Memory B cell (primary cell): ENCODE results near the gene TMEM141.
"Not testable (repeated sequence)": the region's sequence is repeated elsewhere in the genome, so short reads cannot be mapped to it uniquely, and the experiment has no call there.

Experiments used
- ATAC-seq: fragments of 150-1000 bp; cut with Tn5 transposase; 2 replicates; pipeline ENCODE4 v1.10.0; 2021; ENCODE audit warnings: low read depth, mild to moderate bottlenecking, moderate library complexity
- DNase-seq, 2 donors: peaks; one replicate each; pipeline ENCODE4 v3.0.0; 2022; ENCODE audit warnings: low spot score in 2 of 2
- H3K27ac Mint-ChIP-seq: one replicate; pipeline ENCODE4 v1.8.0; 2022; ENCODE audit warnings: mild to moderate bottlenecking, moderate library complexity, mixed read lengths
- H3K27me3 Mint-ChIP-seq: one replicate; pipeline ENCODE4 v1.8.0; 2022; ENCODE audit warnings: mixed read lengths
- H3K36me3 Mint-ChIP-seq: one replicate; pipeline ENCODE4 v1.8.0; 2022; ENCODE audit warnings: mild to moderate bottlenecking, mixed read lengths
- H3K4me1 Mint-ChIP-seq: one replicate; pipeline ENCODE4 v1.8.0; 2022; ENCODE audit warnings: mixed read lengths
- H3K4me3 Mint-ChIP-seq: one replicate; pipeline ENCODE4 v1.8.0; 2022; ENCODE audit warnings: mild to moderate bottlenecking, moderate library complexity, mixed read lengths
- H3K9me3 Mint-ChIP-seq: one replicate; pipeline ENCODE4 v1.8.0; 2022; ENCODE audit warnings: mixed read lengths

The TMEM141 gene

DNA sequence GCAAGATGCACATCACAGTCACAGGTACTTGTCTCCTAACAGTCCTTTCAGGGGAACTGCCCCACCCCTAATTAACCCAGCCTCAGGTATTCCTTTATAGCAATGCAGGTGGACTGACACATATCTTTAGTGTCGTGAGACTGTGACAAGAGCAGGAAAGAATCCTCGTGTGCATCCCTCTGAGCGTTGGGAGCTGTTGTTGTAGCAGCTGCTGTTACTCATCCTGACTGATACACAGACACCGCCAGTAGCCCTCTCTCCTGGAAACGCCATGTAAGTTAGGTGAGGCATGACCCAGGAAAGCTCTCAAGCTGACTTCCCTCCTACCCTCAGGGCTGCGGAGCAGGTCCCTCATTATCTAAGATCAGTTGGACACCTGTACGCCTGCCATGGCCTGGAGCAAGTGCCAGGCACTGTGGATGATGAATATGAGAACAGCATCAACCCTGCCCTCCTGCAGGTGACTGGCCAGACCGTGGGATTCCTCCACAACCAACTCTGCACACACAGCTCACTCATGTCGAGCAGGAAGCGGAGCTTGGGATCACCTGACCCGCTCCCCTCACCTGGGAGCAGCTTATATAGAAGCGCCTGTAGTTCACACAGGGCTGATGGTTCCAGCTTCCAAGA lies 16.6 kb upstream of the TMEM141 start:
- H3K36me3 Mint-ChIP-seq: no peaks in the 10 kb centered on the region
- H3K4me1 Mint-ChIP-seq: peaks cover 13% of the 10 kb centered on the region
- ATAC-seq: no peak
- no peak overlapping the region for H3K27ac Mint-ChIP-seq
- DNase-seq: no peak
- no peak overlapping the region for H3K4me3 Mint-ChIP-seq
- peaks cover 26% of the 10 kb centered on the region for H3K27me3 Mint-ChIP-seq
- no peaks in the 10 kb centered on the region for H3K9me3 Mint-ChIP-seq

DNA sequence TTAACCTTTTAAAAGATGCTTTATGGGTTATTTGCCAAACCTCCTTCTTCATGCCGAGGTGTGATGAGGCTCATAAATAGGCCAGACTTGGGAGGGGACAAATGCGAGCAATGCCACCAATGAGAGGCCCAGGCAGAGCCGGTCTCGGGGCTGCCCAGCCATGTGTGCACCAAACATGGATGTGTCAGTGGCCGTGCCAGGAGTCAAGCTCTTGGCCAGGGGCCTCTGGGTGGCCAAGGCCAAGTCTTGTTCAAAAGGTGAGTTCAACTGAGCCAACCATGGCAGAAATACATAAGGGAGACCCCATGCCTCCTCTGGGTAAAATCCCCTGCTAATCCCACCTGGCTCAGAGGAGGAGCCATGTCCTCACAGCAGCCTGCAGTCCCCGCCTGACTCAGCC lies 16.0 kb upstream of the TMEM141 start:
- H3K4me1 Mint-ChIP-seq: peaks cover 8% of the 10 kb centered on the region
- H3K4me3 Mint-ChIP-seq: no peak overlapping the region
- H3K27me3 Mint-ChIP-seq: peaks cover 22% of the 10 kb centered on the region
- ATAC-seq (no peak), DNase-seq (no peak)
- H3K27ac Mint-ChIP-seq: no peak overlapping the region
- H3K9me3 Mint-ChIP-seq: no peaks in the 10 kb centered on the region
- H3K36me3 Mint-ChIP-seq: no peaks in the 10 kb centered on the region

DNA sequence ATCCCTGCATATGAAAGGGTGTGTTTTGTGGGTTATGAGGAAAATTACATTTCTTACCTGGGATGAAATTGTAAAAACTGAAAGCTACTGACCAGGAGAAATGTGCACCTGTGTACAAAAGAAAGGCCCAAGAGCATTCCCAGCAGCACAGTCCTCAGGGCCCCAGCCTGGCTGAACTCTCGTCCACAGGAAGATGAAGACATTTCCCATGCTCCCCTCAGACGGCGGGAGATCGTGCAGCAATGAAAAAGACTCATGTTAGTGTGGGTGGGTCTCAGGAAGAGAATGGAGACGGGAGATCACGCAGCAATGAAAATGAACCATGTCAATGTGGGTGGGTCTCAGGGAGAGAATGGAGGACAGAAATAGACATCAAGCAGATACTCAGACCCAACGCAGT lies 14.2 kb upstream of the TMEM141 start:
- Mint-ChIP-seq H3K27ac (no peak overlapping the region), H3K27me3 (peaks cover 20% of the 10 kb centered on the region), H3K4me1 (peaks cover 8% of the 10 kb centered on the region), H3K9me3 (no peaks in the 10 kb centered on the region), H3K4me3 (no peak overlapping the region), H3K36me3 (no peaks in the 10 kb centered on the region)
- no peak for ATAC-seq
- no peak for DNase-seq

DNA sequence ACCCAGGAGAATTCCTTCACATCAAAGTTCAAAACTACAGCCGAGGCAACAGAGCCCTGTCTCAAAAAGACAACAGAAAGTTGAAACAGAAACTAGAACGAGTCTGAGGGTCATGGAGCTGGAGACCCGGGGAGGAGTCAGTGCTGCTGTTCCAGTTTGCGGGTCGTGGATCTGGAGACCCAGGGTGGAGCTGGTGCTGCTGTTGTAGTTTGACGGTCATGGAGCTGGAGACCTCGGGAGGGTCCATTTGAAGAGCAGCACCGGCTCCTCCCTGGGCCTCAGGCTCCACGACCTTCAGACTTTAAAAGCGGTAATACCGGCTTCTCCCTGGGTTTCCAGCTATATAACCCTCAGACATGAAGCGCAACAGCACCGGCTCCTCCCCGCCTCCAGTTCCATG lies 13.8 kb upstream of the TMEM141 start:
- H3K4me3 Mint-ChIP-seq: no peak overlapping the region
- H3K4me1 Mint-ChIP-seq: peaks cover 8% of the 10 kb centered on the region
- no peaks in the 10 kb centered on the region for H3K36me3 Mint-ChIP-seq
- H3K27ac Mint-ChIP-seq: no peak overlapping the region
- no peak for ATAC-seq
- DNase-seq: no peak
- no peaks in the 10 kb centered on the region for H3K9me3 Mint-ChIP-seq
- H3K27me3 Mint-ChIP-seq: peaks cover 20% of the 10 kb centered on the region

DNA sequence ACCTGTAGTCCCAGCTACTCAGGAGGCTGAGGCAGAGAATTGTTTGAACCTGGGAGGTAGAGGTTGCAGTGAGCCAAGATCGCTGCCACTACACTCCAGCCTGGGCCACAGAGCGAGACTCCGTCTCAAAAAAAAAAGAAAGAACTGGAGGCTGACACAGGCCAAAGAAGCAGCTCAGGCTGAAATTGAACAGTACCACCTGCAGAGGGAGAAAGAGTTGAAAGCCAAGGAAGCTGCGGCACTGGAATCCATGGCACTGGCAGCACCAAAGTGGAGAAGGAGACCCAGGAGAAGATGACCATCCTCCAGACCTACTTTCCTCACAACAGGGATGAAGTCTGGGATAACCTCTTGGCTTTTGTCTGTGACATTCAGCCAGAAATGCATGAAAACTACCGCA lies 11.3 kb upstream of the TMEM141 start:
- DNase-seq (no peak), ATAC-seq (no peak)
- Mint-ChIP-seq H3K27me3 (peaks cover 16% of the 10 kb centered on the region), H3K36me3 (no peaks in the 10 kb centered on the region), H3K27ac (no peak overlapping the region), H3K4me1 (peaks cover 5% of the 10 kb centered on the region), H3K4me3 (no peak overlapping the region), H3K9me3 (no peaks in the 10 kb centered on the region)

DNA sequence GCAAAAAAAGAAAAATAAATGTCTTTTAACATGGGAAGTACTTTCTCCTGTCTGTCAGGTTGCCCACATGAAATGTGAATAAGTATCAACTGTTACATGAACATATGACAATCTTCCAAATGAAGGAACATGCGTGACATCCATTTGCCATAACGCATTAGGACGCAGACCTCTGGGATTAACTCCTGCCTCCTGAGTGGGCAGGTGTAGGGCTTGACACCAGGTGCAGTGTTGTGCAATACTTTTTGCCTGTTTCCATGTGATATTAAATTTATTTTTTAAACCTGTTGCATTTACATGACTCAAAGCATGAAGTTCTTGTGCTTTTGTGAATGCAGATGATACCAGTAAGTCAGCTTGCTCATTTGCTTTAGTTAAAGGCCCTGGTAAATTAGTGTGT lies 8.7 kb upstream of the TMEM141 start:
- DNase-seq (no peak), ATAC-seq (no peak)
- H3K27me3 Mint-ChIP-seq: peaks cover 13% of the 10 kb centered on the region
- no peaks in the 10 kb centered on the region for H3K36me3 Mint-ChIP-seq
- H3K4me3 Mint-ChIP-seq: no peak overlapping the region
- H3K4me1 Mint-ChIP-seq: peaks cover 8% of the 10 kb centered on the region
- no peaks in the 10 kb centered on the region for H3K9me3 Mint-ChIP-seq
- no peak overlapping the region for H3K27ac Mint-ChIP-seq

DNA sequence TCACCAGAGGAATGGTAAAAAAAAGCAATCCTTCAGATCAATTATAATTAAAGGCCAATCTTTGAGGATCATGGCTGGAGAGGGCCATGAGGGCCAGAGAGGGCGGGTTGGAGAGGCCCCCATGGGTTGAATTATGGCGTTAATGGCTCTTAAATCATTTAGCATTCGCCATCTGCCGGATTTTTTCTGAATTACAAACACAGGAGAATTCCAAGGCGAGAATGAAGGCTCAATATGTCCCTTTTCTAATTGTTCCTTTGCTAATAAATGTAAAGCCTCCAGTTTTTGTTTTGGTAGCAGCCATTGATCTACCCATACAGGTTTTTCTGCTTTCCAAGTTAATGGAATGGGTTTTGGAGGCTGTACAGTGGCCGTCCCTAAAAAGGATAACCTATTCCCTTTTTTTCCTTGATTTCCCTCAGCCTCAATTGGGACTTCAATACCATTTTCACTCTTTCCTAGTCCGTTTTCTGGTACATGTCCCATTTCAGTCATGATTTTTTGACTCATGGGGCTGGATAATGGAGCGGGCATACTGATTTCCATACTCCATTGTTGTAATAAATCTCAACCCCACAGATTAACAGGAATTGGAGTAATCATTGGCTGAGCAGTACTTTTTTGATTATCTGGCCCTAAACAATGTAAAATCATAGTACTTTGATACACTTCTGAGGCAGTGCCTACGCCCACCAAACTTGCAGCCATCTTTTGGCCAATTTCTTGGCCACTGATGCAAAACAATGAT lies 6.7 kb upstream of the TMEM141 start:
- Mint-ChIP-seq H3K27me3 (no peaks in the 10 kb centered on the region), H3K36me3 (no peaks in the 10 kb centered on the region), H3K9me3 (no peaks in the 10 kb centered on the region), H3K4me1 (peaks cover 13% of the 10 kb centered on the region), H3K4me3 (no peak overlapping the region), H3K27ac (no peak overlapping the region)
- peak; percentile 51 for ATAC-seq
- no peak for DNase-seq

DNA sequence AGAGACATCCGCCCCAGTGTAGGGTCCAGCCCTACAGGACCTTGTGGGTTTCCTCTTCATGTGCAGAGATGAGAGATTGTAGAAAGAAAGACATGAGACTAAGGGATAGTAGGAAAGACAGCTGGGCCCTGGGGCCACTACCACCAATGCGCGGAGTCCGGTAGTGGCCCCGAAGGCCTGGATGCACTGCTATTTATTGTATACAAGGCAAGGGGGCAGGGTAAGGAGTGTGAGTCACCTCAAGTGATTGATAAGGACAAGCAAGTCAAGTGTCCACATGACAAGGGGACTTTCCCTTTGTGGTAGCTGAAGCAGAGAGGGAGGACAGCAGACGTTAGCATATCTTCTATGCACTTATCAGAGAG lies 6.2 kb upstream of the TMEM141 start:
- no peaks in the 10 kb centered on the region for H3K27me3 Mint-ChIP-seq
- peaks cover 13% of the 10 kb centered on the region for H3K4me1 Mint-ChIP-seq
- H3K36me3 Mint-ChIP-seq: no peaks in the 10 kb centered on the region
- DNase-seq (no peak), ATAC-seq (peak; percentile 55)
- H3K4me3 Mint-ChIP-seq: no peak overlapping the region
- no peak overlapping the region for H3K27ac Mint-ChIP-seq
- no peaks in the 10 kb centered on the region for H3K9me3 Mint-ChIP-seq

DNA sequence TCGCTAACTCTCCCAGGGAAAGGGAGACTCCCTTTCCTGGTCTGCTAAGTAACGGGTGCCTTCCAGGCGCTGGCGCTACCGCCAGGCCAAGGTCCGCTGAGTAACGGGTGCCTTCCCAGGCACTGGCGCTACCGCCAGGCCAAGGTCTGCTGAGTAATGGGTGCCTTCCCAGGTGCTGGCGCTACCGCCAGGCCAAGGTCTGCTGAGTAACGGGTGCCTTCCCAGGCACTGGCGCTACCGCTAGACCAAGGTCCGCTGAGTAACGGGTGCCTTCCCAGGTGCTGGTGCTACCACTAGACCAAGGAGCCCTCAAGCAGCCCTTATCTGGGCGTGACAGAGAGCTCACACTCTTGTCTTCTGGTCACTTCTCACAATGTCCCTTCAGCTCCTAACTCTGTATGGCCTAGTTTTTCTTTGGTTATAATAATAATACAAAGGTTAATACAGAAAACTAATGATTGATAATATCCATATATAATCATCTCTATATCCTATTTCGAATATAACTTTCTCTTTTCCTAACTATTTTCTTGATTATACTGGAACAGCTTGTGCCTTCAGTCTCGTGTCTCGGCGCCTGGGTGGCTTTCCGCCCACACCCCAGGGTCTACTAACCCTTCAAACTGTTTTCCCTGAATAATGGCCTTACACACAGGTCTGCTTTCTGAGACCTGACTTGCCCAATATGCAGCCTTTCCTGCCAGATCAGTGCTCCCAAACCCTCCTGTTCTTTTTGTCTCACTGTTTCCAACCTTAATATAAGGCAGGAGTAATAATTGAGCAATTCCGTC lies 5.4 kb upstream of the TMEM141 start:
- not testable (repeated sequence) for H3K36me3 Mint-ChIP-seq, H3K27me3 Mint-ChIP-seq, DNase-seq, H3K4me3 Mint-ChIP-seq, H3K9me3 Mint-ChIP-seq, ATAC-seq, H3K27ac Mint-ChIP-seq
- peaks cover 13% of the 10 kb centered on the region for H3K4me1 Mint-ChIP-seq

DNA sequence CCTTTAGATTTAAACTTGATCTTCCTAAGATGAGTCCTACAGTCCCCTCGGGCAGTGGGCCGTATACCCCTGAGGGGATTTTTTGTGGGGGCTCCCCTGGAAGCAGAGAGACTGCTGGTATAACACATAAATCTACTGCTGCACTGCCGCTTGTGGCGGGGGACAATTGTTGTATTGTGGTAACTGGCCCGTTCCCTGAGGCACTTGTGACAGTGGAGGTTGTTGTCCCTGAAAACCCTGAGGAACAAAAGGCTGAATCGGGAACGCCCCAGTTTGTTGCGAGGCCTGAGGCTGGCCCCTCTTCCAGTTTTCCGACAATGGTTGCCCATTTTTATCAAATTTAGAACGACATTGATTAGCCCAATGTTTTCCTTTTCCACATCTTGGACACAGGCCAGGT lies 4.7 kb upstream of the TMEM141 start:
- H3K4me1 Mint-ChIP-seq: peaks cover 17% of the 10 kb centered on the region
- DNase-seq (no peak), ATAC-seq (no peak)
- no peaks in the 10 kb centered on the region for H3K36me3 Mint-ChIP-seq
- H3K9me3 Mint-ChIP-seq: no peaks in the 10 kb centered on the region
- no peaks in the 10 kb centered on the region for H3K27me3 Mint-ChIP-seq
- no peak overlapping the region for H3K4me3 Mint-ChIP-seq
- no peak overlapping the region for H3K27ac Mint-ChIP-seq

DNA sequence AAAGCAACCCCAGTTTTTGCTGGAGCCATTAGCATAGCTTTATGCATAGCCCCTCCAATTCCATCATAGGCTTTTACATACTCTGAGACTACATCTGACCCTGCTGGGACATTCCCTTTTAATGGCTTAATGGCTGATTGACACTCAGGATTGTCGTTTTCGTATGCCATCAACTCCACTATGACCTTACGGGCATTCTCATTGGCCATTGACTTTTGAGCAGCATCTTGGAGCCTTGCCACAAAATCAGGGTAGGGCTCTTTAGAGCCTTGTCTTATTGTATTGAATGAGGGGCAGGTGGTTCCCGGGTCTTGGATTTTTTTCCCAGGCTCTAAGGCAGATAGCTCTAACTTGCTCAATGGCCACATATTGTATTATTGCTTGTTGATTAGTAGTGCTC lies 4.2 kb upstream of the TMEM141 start:
- not testable (repeated sequence) for ATAC-seq, H3K27me3 Mint-ChIP-seq, H3K4me3 Mint-ChIP-seq, H3K36me3 Mint-ChIP-seq, H3K9me3 Mint-ChIP-seq, DNase-seq, H3K27ac Mint-ChIP-seq
- H3K4me1 Mint-ChIP-seq: peaks cover 17% of the 10 kb centered on the region

DNA sequence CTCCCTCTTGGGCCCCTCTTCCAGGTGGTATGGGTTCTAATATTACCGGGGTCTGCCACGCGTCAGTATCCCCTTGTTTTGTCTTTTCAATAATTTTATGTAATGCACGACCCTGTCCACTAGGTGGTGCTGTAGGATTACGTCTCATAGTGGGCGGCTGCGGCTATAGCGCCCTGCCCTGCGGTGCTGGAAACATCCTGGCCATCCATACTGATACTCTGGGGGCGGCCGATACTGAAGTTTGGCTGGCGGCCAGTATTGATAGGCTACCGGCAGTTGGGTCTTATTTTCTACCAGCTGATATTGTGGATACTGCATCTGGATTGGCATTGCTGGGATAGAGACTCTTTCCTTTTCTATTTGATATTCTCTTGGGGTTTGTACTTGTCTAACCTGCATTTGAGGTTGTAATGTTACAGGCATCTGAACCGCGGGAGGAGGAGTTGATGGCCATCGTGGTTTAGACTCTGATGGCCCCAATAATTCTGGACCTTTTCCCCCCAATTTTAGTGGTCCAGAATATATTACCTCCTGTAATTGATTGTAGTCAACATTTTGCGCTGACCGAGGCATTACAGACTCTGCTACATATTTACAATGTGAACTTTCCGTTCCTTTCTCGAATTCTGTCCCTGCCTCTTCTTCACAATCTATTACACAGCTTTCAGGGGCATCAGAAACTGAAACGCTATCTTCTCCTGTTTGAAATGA lies 3.3 kb upstream of the TMEM141 start:
- peak; percentile 70 to 82 for DNase-seq
- H3K4me3 Mint-ChIP-seq: no peak overlapping the region
- no peak overlapping the region for H3K27ac Mint-ChIP-seq
- no peaks in the 10 kb centered on the region for H3K9me3 Mint-ChIP-seq
- no peaks in the 10 kb centered on the region for H3K36me3 Mint-ChIP-seq
- no peaks in the 10 kb centered on the region for H3K27me3 Mint-ChIP-seq
- no peak for ATAC-seq
- peaks cover 17% of the 10 kb centered on the region for H3K4me1 Mint-ChIP-seq

DNA sequence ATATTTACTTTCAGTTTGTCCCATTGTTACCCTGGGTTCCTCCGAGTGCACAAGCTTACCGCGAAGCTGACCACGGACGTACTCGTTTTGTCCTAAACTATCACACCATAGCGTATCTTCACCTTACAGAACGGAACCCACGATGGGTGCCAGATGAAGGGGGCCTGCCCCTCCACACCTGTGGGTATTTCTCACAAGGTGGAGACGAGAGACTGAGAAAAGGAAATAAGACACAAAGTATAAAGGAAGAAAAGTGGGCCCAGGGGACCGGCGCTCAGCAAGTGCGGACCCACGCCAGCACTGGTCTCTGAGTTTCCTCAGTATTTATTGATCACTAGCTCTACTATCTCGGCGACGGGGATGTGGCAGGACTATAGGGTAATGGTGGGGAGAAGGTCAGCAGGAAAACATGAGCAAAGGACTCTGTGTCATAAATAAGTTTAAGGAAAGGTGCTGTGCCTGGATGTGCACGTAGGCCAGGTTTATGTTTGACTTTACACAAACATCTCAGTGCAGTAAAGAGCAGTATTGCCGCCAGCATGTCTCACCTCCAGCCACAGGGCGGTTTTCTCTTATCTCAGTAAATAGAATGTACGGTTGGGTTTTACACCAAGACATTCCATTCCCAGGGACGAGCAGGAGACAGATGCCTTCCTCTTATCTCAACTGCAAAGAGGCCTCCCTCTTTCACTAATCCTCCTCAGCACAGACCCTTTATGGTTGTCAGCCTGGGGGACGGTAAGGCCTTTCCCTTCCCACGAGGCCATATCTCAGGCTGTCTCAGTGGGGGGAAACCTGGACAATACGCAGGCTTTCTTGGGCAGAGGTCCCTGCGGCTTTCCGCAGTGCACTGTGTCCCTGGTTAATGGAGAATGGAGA lies 2.3 kb upstream of the TMEM141 start:
- DNase-seq, H3K27me3 Mint-ChIP-seq, H3K9me3 Mint-ChIP-seq, H3K27ac Mint-ChIP-seq, H3K36me3 Mint-ChIP-seq, ATAC-seq, H3K4me3 Mint-ChIP-seq: not testable (repeated sequence)
- H3K4me1 Mint-ChIP-seq: peaks cover 17% of the 10 kb centered on the region
